ENCODE results near the gene CAMK1. TPM values are rescaled to one million over a fixed set of nuclear protein-coding genes. Genes with fewer than 3 reads are reported as not detected.

Gene CAMK1
- total and polyA plus RNA-seq, 9 of the 15 experiments (the other 6 are each of a cell fraction or from before 2014, with no cell fraction given), result 0.23 to 10.7 (median 6.0) TPM

- TF ChIP-seq CGGBP1 (CRISPR knock-in tag; IDR thresholded peaks at IDR 0.05) (no peak), SMAD3 (CRISPR knock-in tag; conservative IDR thresholded peaks at IDR 0.05) (no peak), KDM5B (IDR thresholded peaks at IDR 0.05; ENCODE audit: insufficient replicate concordance, low read depth, low read length) (peak; percentile 80), PHB (CRISPR knock-in tag; IDR thresholded peaks at IDR 0.05) (no peak), SMARCA4 (IDR thresholded peaks at IDR 0.05) (peak; percentile 35; the same call in 1 of the 2 replicates), ZNF76 (CRISPR knock-in tag; IDR thresholded peaks at IDR 0.05; ENCODE audit: borderline replicate concordance) (no peak), OTX1 (CRISPR knock-in tag; IDR thresholded peaks at IDR 0.05) (0 out of 2 replicates have a peak, but pooled peaks have one; percentile 14), ZNF282 (CRISPR knock-in tag; IDR thresholded peaks at IDR 0.05) (no peak), BRD9 (IDR thresholded peaks at IDR 0.05; ENCODE audit: low read depth, partially characterized antibody) (peak; percentile 31), RBM22 (IDR thresholded peaks at IDR 0.05; ENCODE audit: low read depth, low read length, poor library complexity, severe bottlenecking) (no peak), GATA2 (CRISPR knock-in tag; IDR thresholded peaks at IDR 0.05) (no peak), LCOR (CRISPR knock-in tag; IDR thresholded peaks at IDR 0.05) (peak; percentile 77; the same call in 1 of the 2 replicates), MLLT1 (IDR thresholded peaks at IDR 0.05) (peak in 1 of 2 experiments; percentile 81; a peak in 2 of 4 replicates), NCOR1 (IDR thresholded peaks at IDR 0.05) (no peak), NCOA1 (IDR thresholded peaks at IDR 0.05; ENCODE audit: low read depth) (no peak), ATF3 (IDR thresholded peaks at IDR 0.05) (no peak), ATF3 (CRISPR knock-in tag; conservative IDR thresholded peaks at IDR 0.05) (0 out of 2 replicates have a peak, but pooled peaks have one; percentile 17), ARNT (IDR thresholded peaks at IDR 0.05) (no peak), SAFB2 (IDR thresholded peaks at IDR 0.05; ENCODE audit: borderline replicate concordance, low read depth, low read length, severe bottlenecking) (no peak), ARID3A (IDR thresholded peaks at IDR 0.05; ENCODE audit: borderline replicate concordance, low read depth, low read length) (0 out of 2 replicates have a peak, but pooled peaks have one; percentile 18), PTRF (tag; IDR thresholded peaks at IDR 0.05) (no peak), MTF1 (CRISPR knock-in tag; IDR thresholded peaks at IDR 0.05; ENCODE audit: borderline replicate concordance) (no peak)
- TF ChIP-seq, protein P1, sequence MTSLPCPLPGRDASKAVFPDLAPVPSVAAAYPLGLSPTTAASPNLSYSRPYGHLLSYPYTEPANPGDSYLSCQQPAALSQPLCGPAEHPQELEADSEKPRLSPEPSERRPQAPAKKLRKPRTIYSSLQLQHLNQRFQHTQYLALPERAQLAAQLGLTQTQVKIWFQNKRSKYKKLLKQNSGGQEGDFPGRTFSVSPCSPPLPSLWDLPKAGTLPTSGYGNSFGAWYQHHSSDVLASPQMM (CRISPR knock-in tag; IDR thresholded peaks at IDR 0.05), result no peak
These were observed 19.8 kb downstream of the CAMK1 start, which contains the start of gene OGG1 (continued) for GRCh38 chr3:9749645-9750555.
